PC-3 (cell line): ENCODE data around the gene KLHL40. TPM values are rescaled to one million over a fixed set of nuclear protein-coding genes. Genes with fewer than 3 reads are reported as not detected.

Experiments used
- ATAC-seq: fragments of 200-7000 bp; cut with Tn5 transposase; 2 replicates; pipeline ENCODE4 v1.9.1; 2020; ENCODE audit warnings: mild to moderate bottlenecking, moderate library complexity
- BruUV-seq: library from RNA; stranded (reverse); fragments of 400-500 nt; replicated peaks from 2 replicates; lab custom pipeline; 2021; lab: Mats Ljungman, UMichigan
- CTCF ChIA-PET: fragments of 300-600 bp; sonication (Branson Sonifier 250); formaldehyde crosslinking; loops from one replicate; lab custom pipeline; 2022; ENCODE audit warnings: antibody characterized with exemption; lab: Charles Lee
- POLR2A ChIA-PET: fragments of 300-600 bp; sonication (Branson Sonifier 250); formaldehyde crosslinking; loops from one replicate; lab custom pipeline; 2022; ENCODE audit warnings: antibody characterized with exemption; ENCODE audit not compliant: unreplicated experiment; lab: Charles Lee
- DNase-seq: peaks from one replicate; pipeline ENCODE4 v3.0.0-alpha.2; 2015
- H2AFZ ChIP-seq: fragments of 300-600 bp; sonication (generic); 2 replicates; pipeline ENCODE4 v1.6.0; 2016; ENCODE audit warnings: antibody characterized with exemption, low read length
- H3F3A ChIP-seq: fragments of 300-600 bp; sonication (generic); one replicate; pipeline ENCODE4 v1.6.0; 2017; ENCODE audit warnings: antibody characterized with exemption, low read length, control low read depth, mild to moderate bottlenecking; ENCODE audit not compliant: unreplicated experiment
- H3K27ac ChIP-seq: fragments of 300-600 bp; sonication (generic); 2 replicates; pipeline ENCODE4 v1.5.1; 2016; ENCODE audit warnings: mild to moderate bottlenecking, low read length
- H3K27me3 ChIP-seq: fragments of 300-600 bp; sonication (generic); 2 replicates; pipeline ENCODE4 v1.6.1; 2016; ENCODE audit warnings: low read length, mixed read lengths
- H3K36me3 ChIP-seq: fragments of 300-600 bp; sonication (generic); 2 replicates; pipeline ENCODE4 v1.6.1; 2016; ENCODE audit warnings: low read depth, mixed run types, low read length, mixed read lengths
- H3K4me1 ChIP-seq: fragments of 300-600 bp; sonication (generic); 2 replicates; pipeline ENCODE4 v1.5.1; 2016; ENCODE audit warnings: low read length; ENCODE audit not compliant: insufficient read depth
- H3K4me2 ChIP-seq: fragments of 300-600 bp; sonication (generic); 2 replicates; pipeline ENCODE4 v1.6.0; 2016; ENCODE audit warnings: low read length
- H3K4me3 ChIP-seq: fragments of 300-600 bp; sonication (generic); 2 replicates; pipeline ENCODE4 v1.5.1; 2016; ENCODE audit warnings: mild to moderate bottlenecking, low read length, mixed read lengths
- H3K79me2 ChIP-seq: fragments of 300-600 bp; sonication (generic); 2 replicates; pipeline ENCODE4 v1.6.1; 2017; ENCODE audit warnings: low read length, mixed read lengths
- H3K9ac ChIP-seq: fragments of 300-600 bp; sonication (generic); 2 replicates; pipeline ENCODE4 v1.6.0; 2016; ENCODE audit warnings: mild to moderate bottlenecking, low read length
- H3K9me2 ChIP-seq: fragments of 300-600 bp; sonication (generic); replicated peaks from 2 replicates; pipeline ENCODE4 v1.6.1; 2016; ENCODE audit warnings: mixed run types, low read length, mixed read lengths
- H3K9me3 ChIP-seq: fragments of 300-600 bp; sonication (generic); 2 replicates; pipeline ENCODE4 v1.6.1; 2016; ENCODE audit warnings: low read length, mixed read lengths
- H4K20me1 ChIP-seq: fragments of 300-600 bp; sonication (generic); 2 replicates; pipeline ENCODE4 v1.6.1; 2016; ENCODE audit warnings: low read length, mixed read lengths
- CTCF ChIP-seq: fragments of 300-600 bp; sonication (generic); conservative IDR thresholded peaks from 2 replicates; pipeline ENCODE4 v1.5.1; 2017; ENCODE audit warnings: antibody characterized with exemption, low read depth, mild to moderate bottlenecking, low read length
- EZH2 ChIP-seq: fragments of 300-600 bp; sonication (generic); IDR thresholded peaks from one replicate; pipeline ENCODE4 v1.6.1; 2017; ENCODE audit warnings: antibody characterized with exemption, mild to moderate bottlenecking, low read length; ENCODE audit not compliant: unreplicated experiment
- EZH2phosphoT487 ChIP-seq: fragments of 300-600 bp; sonication (generic); IDR thresholded peaks from 2 replicates; pipeline ENCODE4 v1.6.1; 2018; ENCODE audit warnings: mild to moderate bottlenecking, antibody characterized with exemption, low read length, borderline replicate concordance
- intact Hi-C: fragments of 100-400 bp; cut with micrococcal nuclease; formaldehyde crosslinking; loops from 2 replicates; pipeline ENCODE4 v1.9.0; 2023
- total RNA-seq: library from RNA; depleted of rRNA; stranded (reverse); fragments of >200 nt; gene quantifications from 2 replicates; pipeline ENCODE4 v1.2.3, GENCODE V29; 2014

KLHL40 gene
- total RNA-seq, 1 experiment from 2014 or later: not detected

- Histone ChIP-seq H3K4me2 (no peak overlapping the region), H2AFZ (no peak overlapping the region), H3K9me3 (no peaks in the 10 kb centered on the region), H3K9me2 (no peaks in the 10 kb centered on the region), H3K4me3 (no peak overlapping the region), H3K36me3 (no peaks in the 10 kb centered on the region), H3F3A (no peaks in the 10 kb centered on the region), H3K9ac (no peak overlapping the region), H4K20me1 (no peaks in the 10 kb centered on the region), H3K79me2 (no peaks in the 10 kb centered on the region), H3K27ac (no peak overlapping the region), H3K4me1 (no peaks in the 10 kb centered on the region), H3K27me3 (no peaks in the 10 kb centered on the region)
- intact Hi-C loops: no loop called here
- CTCF ChIA-PET: no interaction called here
- POLR2A ChIA-PET: no interaction called here
- TF ChIP-seq CTCF (no peak), EZH2phosphoT487 (no peak), EZH2 (no peak)
- ATAC-seq (no peak), DNase-seq (no peak)
- no TSS peak for BruUV-seq
These were observed 13.0 kb downstream of the KLHL40 start for GRCh38 chr3:42698216-42698910.

GRCh38 chr3:42698911-42699230 lies 13.5 kb downstream of the KLHL40 start:
- ChIA-PET CTCF (no interaction called here), POLR2A (no interaction called here)
- Histone ChIP-seq H3K27me3 (no peaks in the 10 kb centered on the region), H4K20me1 (no peaks in the 10 kb centered on the region), H3K9me3 (no peaks in the 10 kb centered on the region), H3K9ac (no peak overlapping the region), H3K4me3 (no peak overlapping the region), H3K36me3 (no peaks in the 10 kb centered on the region), H2AFZ (no peak overlapping the region), H3K9me2 (no peaks in the 10 kb centered on the region), H3K4me1 (no peaks in the 10 kb centered on the region), H3K27ac (no peak overlapping the region), H3K79me2 (no peaks in the 10 kb centered on the region), H3F3A (no peaks in the 10 kb centered on the region), H3K4me2 (no peak overlapping the region)
- TF ChIP-seq CTCF (no peak), EZH2phosphoT487 (no peak), EZH2 (no peak)
- ATAC-seq (no peak), DNase-seq (no peak)
- intact Hi-C loops: no loop called here
- no TSS peak for BruUV-seq

GRCh38 chr3:42699511-42699971 lies 14.2 kb downstream of the KLHL40 start:
- Histone ChIP-seq H3K27me3 (no peaks in the 10 kb centered on the region), H2AFZ (no peak overlapping the region), H3K27ac (no peak overlapping the region), H3K9ac (no peak overlapping the region), H3K4me2 (no peak overlapping the region), H3F3A (no peaks in the 10 kb centered on the region), H3K4me1 (0 out of 2 replicates have a peak, but pooled peaks cover 3% of the 10 kb centered on the region), H3K36me3 (no peaks in the 10 kb centered on the region), H3K79me2 (no peaks in the 10 kb centered on the region), H3K4me3 (no peak overlapping the region), H3K9me2 (no peaks in the 10 kb centered on the region), H3K9me3 (no peaks in the 10 kb centered on the region), H4K20me1 (no peaks in the 10 kb centered on the region)
- ATAC-seq (no peak), DNase-seq (no peak)
- ChIA-PET POLR2A (no interaction called here), CTCF (no interaction called here)
- TF ChIP-seq EZH2 (no peak), EZH2phosphoT487 (no peak), CTCF (no peak)
- intact Hi-C loops: no loop called here
- BruUV-seq: no TSS peak
